ENCODE results near the gene AIF1L.
A peak's percentile ranks its signal among the peaks of the same experiment; 100 is the strongest.

The AIF1L gene

DNA sequence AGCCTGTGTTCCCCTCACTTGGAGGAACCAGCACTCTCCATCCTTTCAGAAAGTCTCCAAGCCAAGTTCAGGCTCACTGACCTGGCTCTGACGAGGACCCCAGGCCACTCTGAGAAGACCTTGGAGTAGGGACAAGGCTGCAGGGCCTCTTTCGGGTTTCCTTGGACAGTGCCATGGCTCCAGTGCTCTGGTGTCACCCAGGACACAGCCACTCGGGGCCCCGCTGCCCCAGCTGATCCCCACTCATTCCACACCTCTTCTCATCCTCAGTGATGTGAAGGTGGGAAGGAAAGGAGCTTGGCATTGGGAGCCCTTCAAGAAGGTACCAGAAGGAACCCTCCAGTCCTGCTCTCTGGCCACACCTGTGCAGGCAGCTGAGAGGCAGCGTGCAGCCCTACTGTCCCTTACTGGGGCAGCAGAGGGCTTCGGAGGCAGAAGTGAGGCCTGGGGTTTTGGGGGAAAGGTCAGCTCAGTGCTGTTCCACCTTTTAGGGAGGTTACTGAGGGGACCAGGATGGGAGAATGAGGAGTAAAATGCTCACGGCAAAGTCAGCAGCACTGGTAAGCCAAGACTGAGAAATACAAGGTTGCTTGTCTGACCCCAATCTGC, 24.4 kb downstream of the AIF1L start:
- no peaks in the 10 kb centered on the region for H3K36me3 ChIP-seq (ENCODE audit: control insufficient read depth, insufficient read depth, low read length)
- H3K27me3 ChIP-seq (replicated peaks; ENCODE audit: control insufficient read depth, insufficient read depth, low read length, poor library complexity, severe bottlenecking) = no peaks in the 10 kb centered on the region
- H3K4me3 ChIP-seq (ENCODE audit: insufficient read depth, low read depth, low read length, poor library complexity, severe bottlenecking) = no peak overlapping the region
- no peak overlapping the region for H3K27ac ChIP-seq (ENCODE audit: insufficient read depth, low read length, poor library complexity, severe bottlenecking)
- no peaks in the 10 kb centered on the region for H3K9me3 ChIP-seq (ENCODE audit: control insufficient read depth, low read length)
- DNase-seq = no peak
- H3K4me1 ChIP-seq (ENCODE audit: control insufficient read depth, insufficient read depth, low read length, poor library complexity, severe bottlenecking) = peaks cover 5% of the 10 kb centered on the region

DNA sequence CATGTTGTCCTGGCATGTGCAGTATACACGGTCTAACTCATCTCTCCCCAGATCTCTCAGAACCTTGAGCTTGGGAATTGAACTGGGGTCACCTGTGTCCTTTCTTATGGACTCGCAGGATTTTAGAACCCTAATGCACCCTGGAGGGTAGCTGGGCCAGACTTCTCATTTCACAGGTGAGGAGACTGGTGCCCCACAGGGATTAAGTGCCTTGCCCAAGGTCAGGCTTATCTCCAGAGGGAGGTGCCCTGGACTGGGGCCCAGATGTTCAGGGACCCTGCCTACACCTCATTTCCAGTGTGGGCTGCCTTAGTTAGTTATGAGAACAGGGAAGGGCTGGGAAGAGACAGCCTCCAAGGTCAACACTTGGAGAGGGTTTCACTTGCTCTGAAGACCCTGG, 25.0 kb downstream of the AIF1L start:
- Histone ChIP-seq H3K27ac (ENCODE audit: insufficient read depth, low read length, poor library complexity, severe bottlenecking) (no peak overlapping the region), H3K4me1 (ENCODE audit: control insufficient read depth, insufficient read depth, low read length, poor library complexity, severe bottlenecking) (peaks cover 10% of the 10 kb centered on the region), H3K4me3 (ENCODE audit: insufficient read depth, low read depth, low read length, poor library complexity, severe bottlenecking) (no peak overlapping the region), H3K36me3 (ENCODE audit: control insufficient read depth, insufficient read depth, low read length) (no peaks in the 10 kb centered on the region), H3K9me3 (ENCODE audit: control insufficient read depth, low read length) (no peaks in the 10 kb centered on the region), H3K27me3 (replicated peaks; ENCODE audit: control insufficient read depth, insufficient read depth, low read length, poor library complexity, severe bottlenecking) (no peaks in the 10 kb centered on the region)
- DNase-seq = no peak

DNA sequence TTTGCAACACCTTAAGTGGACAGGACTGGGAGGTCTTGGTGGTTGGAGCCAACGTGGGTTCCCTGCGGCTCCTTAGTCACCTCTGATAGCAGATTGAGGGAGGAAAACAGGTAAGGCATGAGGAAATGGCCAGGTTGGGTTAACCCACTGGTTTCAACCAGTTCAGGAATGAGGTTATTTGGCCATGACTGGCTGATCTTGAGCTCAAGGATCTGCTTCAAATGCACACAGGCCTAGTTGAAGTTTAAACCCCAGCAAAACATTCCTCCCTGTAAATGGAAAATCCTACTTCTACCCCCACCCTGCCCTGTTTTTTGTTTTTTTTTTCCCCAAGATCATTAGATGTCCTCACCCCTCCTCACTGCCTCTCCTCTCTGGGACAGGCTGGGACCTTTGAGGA, 25.8 kb downstream of the AIF1L start:
- no peaks in the 10 kb centered on the region for H3K9me3 ChIP-seq (ENCODE audit: control insufficient read depth, low read length)

DNA sequence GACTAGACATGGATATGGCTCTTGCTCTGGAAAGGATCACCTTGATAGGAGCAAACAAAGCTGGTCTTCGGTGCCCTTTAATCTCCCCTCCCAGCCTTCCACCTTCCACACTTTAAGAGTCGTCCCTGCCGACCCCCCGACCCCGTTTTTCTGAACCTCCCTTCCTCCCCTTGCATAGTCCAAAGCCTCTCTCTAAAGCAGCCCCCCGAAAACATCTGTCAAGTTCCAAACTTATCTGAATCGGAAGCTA, 28.6 kb downstream of the AIF1L start:
- Histone ChIP-seq H3K4me3 (ENCODE audit: insufficient read depth, low read depth, low read length, poor library complexity, severe bottlenecking) (peak overlapping the region; percentile 81), H3K4me1 (ENCODE audit: control insufficient read depth, insufficient read depth, low read length, poor library complexity, severe bottlenecking) (peaks cover 10% of the 10 kb centered on the region), H3K27me3 (replicated peaks; ENCODE audit: control insufficient read depth, insufficient read depth, low read length, poor library complexity, severe bottlenecking) (no peaks in the 10 kb centered on the region), H3K27ac (ENCODE audit: insufficient read depth, low read length, poor library complexity, severe bottlenecking) (peak overlapping the region; percentile 83), H3K36me3 (ENCODE audit: control insufficient read depth, insufficient read depth, low read length) (peaks cover 24% of the 10 kb centered on the region), H3K9me3 (ENCODE audit: control insufficient read depth, low read length) (no peaks in the 10 kb centered on the region)
- no peak for DNase-seq

More for the DNA sequence above, 25.8 kb downstream of the AIF1L start:
- H3K4me3 ChIP-seq (ENCODE audit: insufficient read depth, low read depth, low read length, poor library complexity, severe bottlenecking) = no peak overlapping the region
- DNase-seq = no peak
- no peaks in the 10 kb centered on the region for H3K27me3 ChIP-seq (replicated peaks; ENCODE audit: control insufficient read depth, insufficient read depth, low read length, poor library complexity, severe bottlenecking)
- H3K36me3 ChIP-seq (ENCODE audit: control insufficient read depth, insufficient read depth, low read length) = no peaks in the 10 kb centered on the region
- H3K27ac ChIP-seq (ENCODE audit: insufficient read depth, low read length, poor library complexity, severe bottlenecking) = no peak overlapping the region
- peaks cover 10% of the 10 kb centered on the region for H3K4me1 ChIP-seq (ENCODE audit: control insufficient read depth, insufficient read depth, low read length, poor library complexity, severe bottlenecking)

DNA sequence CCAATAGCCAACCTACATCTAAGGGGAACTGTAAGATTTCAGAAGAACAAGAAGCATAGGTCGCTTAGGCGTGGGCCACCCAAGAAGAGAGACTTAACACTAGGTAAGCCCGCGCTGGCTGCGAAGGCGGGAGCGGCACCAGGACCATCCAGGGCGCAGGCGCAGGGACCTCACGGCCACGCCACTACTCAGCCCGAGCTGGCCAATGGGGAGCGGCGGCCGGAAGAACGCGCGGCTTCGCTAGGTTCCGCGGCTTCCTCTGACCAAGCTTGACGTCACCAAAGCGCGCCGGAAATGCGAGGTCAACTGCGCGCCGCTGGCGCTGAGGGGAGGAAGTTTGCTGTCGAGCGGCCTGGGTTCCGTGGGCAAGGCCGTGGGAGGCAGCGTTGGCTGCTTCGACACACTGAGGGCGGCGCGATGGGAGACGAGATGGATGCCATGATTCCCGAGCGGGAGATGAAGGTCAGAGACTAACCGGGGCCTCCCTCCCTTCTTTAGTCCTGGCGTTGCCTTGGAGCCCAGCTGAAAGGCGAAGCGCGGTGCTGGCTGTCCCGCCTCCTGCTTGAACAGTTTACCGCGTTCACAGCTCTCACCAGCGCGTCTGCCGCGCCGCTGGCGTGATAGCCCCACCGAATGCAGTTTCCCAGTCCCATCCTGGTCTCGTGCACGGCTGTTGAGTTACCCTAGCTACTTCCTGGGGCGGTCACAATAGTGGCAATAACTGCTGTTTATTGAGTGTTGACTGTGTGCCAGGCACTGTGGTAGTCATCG, 29.1 kb downstream of the AIF1L start, which contains the start of gene NUP214:
NUP214 (plus strand) TSS at position 299 of the 771 bp plus-strand sequence; CDS start at position 418, 119 bp downstream.
- DNase-seq = peak; percentile 99
- peaks cover 24% of the 10 kb centered on the region for H3K36me3 ChIP-seq (ENCODE audit: control insufficient read depth, insufficient read depth, low read length)
- peaks cover 10% of the 10 kb centered on the region for H3K4me1 ChIP-seq (ENCODE audit: control insufficient read depth, insufficient read depth, low read length, poor library complexity, severe bottlenecking)
- peak within 1 kb of the TSS; percentile 81 for H3K4me3 ChIP-seq (ENCODE audit: insufficient read depth, low read depth, low read length, poor library complexity, severe bottlenecking)
- no peaks in the 10 kb centered on the region for H3K9me3 ChIP-seq (ENCODE audit: control insufficient read depth, low read length)
- peak within 1 kb of the TSS; percentile 83 for H3K27ac ChIP-seq (ENCODE audit: insufficient read depth, low read length, poor library complexity, severe bottlenecking)
- H3K27me3 ChIP-seq (replicated peaks; ENCODE audit: control insufficient read depth, insufficient read depth, low read length, poor library complexity, severe bottlenecking) = no peaks in the 10 kb centered on the region

DNA sequence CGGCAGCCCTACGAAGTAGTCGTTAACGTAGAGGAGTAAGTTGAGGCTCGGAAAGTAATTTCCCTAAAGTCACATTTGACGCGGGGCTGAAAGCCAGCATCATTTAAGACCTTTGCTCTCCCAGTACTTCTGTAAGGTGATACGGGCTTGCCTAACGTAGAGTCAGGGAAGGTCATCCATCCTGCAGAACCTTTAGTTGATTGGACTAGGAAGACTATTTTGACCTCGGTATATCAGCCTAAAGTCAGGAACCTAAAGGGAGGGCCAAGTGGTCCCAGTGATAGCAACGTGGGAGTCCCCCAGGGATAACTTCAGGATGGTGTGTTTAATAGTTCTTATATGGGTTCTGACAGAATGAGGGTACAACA, 29.7 kb downstream of the AIF1L start:
- Histone ChIP-seq H3K4me1 (ENCODE audit: control insufficient read depth, insufficient read depth, low read length, poor library complexity, severe bottlenecking) (peaks cover 10% of the 10 kb centered on the region), H3K27ac (ENCODE audit: insufficient read depth, low read length, poor library complexity, severe bottlenecking) (peak overlapping the region; percentile 83), H3K36me3 (ENCODE audit: control insufficient read depth, insufficient read depth, low read length) (peaks cover 30% of the 10 kb centered on the region), H3K4me3 (ENCODE audit: insufficient read depth, low read depth, low read length, poor library complexity, severe bottlenecking) (peak overlapping the region; percentile 81), H3K27me3 (replicated peaks; ENCODE audit: control insufficient read depth, insufficient read depth, low read length, poor library complexity, severe bottlenecking) (no peaks in the 10 kb centered on the region), H3K9me3 (ENCODE audit: control insufficient read depth, low read length) (no peaks in the 10 kb centered on the region)
- DNase-seq = no peak

DNA sequence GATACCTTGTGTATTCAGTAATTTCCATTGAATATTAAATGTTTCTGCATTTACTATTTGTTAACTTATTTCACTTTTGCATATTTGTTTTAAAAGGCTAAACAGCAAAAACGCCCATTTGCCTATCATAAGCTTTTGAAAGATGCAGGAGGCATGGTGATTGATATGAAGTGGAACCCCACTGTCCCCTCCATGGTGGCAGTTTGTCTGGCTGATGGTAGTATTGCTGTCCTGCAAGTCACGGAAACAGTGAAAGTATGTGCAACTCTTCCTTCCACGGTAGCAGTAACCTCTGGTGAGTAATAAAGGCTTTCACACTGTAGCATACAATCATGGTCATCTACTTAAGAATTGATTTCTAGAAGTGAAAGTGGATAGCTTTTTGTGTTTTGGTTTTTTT, 32.9 kb downstream of the AIF1L start:
- Histone ChIP-seq H3K27me3 (replicated peaks; ENCODE audit: control insufficient read depth, insufficient read depth, low read length, poor library complexity, severe bottlenecking) (no peaks in the 10 kb centered on the region), H3K27ac (ENCODE audit: insufficient read depth, low read length, poor library complexity, severe bottlenecking) (no peak overlapping the region), H3K4me3 (ENCODE audit: insufficient read depth, low read depth, low read length, poor library complexity, severe bottlenecking) (no peak overlapping the region), H3K4me1 (ENCODE audit: control insufficient read depth, insufficient read depth, low read length, poor library complexity, severe bottlenecking) (peaks cover 10% of the 10 kb centered on the region), H3K36me3 (ENCODE audit: control insufficient read depth, insufficient read depth, low read length) (peaks cover 48% of the 10 kb centered on the region), H3K9me3 (ENCODE audit: control insufficient read depth, low read length) (no peaks in the 10 kb centered on the region)
- no peak for DNase-seq

DNA sequence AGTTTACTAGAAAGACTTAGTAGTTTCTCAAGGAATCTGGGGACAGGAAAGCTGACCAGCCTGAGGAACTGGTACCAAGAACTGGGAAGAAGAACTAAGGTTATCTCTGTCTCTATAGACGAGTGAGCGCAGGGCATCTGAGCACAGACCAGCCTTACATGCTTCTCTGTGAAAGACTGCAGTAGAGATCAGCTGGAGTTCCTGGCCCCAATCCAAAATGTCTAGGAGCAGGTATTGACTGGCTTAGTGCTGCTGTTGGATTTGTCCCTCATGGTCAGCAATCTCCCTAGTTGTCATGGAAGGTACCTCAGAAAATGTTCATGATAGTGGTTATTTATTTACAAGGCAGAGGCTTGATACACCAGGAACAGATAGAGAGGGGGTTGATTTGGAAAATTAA, 42.3 kb downstream of the AIF1L start:
- H3K27ac ChIP-seq (ENCODE audit: insufficient read depth, low read length, poor library complexity, severe bottlenecking) = no peak overlapping the region
- H3K9me3 ChIP-seq (ENCODE audit: control insufficient read depth, low read length) = no peaks in the 10 kb centered on the region
- peaks cover 85% of the 10 kb centered on the region for H3K36me3 ChIP-seq (ENCODE audit: control insufficient read depth, insufficient read depth, low read length)
- H3K4me3 ChIP-seq (ENCODE audit: insufficient read depth, low read depth, low read length, poor library complexity, severe bottlenecking) = no peak overlapping the region
- no peak for DNase-seq
- no peaks in the 10 kb centered on the region for H3K4me1 ChIP-seq (ENCODE audit: control insufficient read depth, insufficient read depth, low read length, poor library complexity, severe bottlenecking)
- no peaks in the 10 kb centered on the region for H3K27me3 ChIP-seq (replicated peaks; ENCODE audit: control insufficient read depth, insufficient read depth, low read length, poor library complexity, severe bottlenecking)

DNA sequence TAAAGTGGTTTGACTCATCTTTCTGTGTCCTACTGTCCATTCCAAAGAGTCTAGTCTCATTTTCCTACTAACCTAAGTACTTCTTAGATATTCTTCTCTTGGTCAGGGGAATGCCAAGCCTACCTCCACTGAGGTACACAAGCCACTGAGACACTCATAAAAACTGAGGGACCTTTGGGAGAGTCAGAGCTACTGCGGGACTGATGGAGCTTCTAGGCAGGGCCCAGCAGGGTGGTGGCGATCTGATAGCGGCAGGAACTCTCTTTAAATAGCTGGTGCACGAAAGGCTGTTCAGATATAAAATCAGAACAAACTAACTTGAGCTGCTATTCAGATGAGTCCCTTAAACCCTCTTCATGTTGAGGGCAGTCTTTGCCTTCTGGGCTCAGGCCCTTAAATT, 43.8 kb downstream of the AIF1L start:
- Histone ChIP-seq H3K36me3 (ENCODE audit: control insufficient read depth, insufficient read depth, low read length) (peaks cover 85% of the 10 kb centered on the region), H3K27ac (ENCODE audit: insufficient read depth, low read length, poor library complexity, severe bottlenecking) (no peak overlapping the region), H3K4me1 (ENCODE audit: control insufficient read depth, insufficient read depth, low read length, poor library complexity, severe bottlenecking) (no peaks in the 10 kb centered on the region), H3K27me3 (replicated peaks; ENCODE audit: control insufficient read depth, insufficient read depth, low read length, poor library complexity, severe bottlenecking) (no peaks in the 10 kb centered on the region), H3K4me3 (ENCODE audit: insufficient read depth, low read depth, low read length, poor library complexity, severe bottlenecking) (no peak overlapping the region), H3K9me3 (ENCODE audit: control insufficient read depth, low read length) (no peaks in the 10 kb centered on the region)
- no peak for DNase-seq

DNA sequence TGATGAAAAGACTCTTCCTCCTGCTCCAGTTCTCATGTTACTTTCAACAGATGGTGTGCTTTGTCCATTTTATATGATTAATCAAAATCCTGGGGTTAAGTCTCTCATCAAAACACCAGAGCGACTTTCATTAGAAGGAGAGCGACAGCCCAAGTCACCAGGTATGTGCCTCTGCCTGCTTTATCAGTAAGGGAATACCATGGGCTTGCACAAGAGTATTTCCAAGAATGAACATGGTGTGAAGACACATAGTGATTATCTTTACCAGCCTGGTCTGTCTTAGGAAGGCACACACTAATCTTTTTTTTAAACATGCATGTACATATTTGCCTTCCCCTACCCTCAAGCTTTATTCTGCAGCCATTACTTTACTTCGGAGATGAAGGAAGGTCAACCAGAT, 44.2 kb downstream of the AIF1L start:
- Histone ChIP-seq H3K9me3 (ENCODE audit: control insufficient read depth, low read length) (no peaks in the 10 kb centered on the region), H3K36me3 (ENCODE audit: control insufficient read depth, insufficient read depth, low read length) (peaks cover 85% of the 10 kb centered on the region), H3K27me3 (replicated peaks; ENCODE audit: control insufficient read depth, insufficient read depth, low read length, poor library complexity, severe bottlenecking) (no peaks in the 10 kb centered on the region), H3K4me1 (ENCODE audit: control insufficient read depth, insufficient read depth, low read length, poor library complexity, severe bottlenecking) (no peaks in the 10 kb centered on the region), H3K27ac (ENCODE audit: insufficient read depth, low read length, poor library complexity, severe bottlenecking) (no peak overlapping the region), H3K4me3 (ENCODE audit: insufficient read depth, low read depth, low read length, poor library complexity, severe bottlenecking) (no peak overlapping the region)
- no peak for DNase-seq

Measured in effector memory CD4-positive, alpha-beta T cell (primary cell).